ENCODE measurements around the gene RELL2. TPM values are rescaled to one million over a fixed set of nuclear protein-coding genes. Genes with fewer than 3 reads are reported as not detected.

Gene RELL2
- total RNA-seq, 1 donor from 2014 or later, result 7.8 TPM

DNA sequence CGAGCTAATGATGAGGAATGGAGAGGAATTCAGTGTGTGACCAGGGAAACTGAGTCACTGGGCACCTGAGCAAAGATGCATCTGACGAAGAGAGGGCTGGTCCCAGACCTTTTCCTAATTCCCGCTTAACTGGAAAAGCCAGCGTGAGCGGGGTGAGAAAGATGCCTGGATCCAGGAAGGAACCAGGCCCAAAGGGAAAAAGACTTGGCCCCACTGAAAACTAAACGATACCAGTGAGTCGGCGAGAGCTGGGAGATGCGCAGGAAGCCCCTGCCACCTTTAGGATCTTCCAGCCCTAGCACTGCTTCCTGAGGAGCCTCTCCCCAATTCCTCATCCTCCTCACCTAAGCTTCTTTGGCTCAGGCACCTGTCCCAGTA, 14.9 kb downstream of the RELL2 start:
- Histone ChIP-seq H3K4me3 (ENCODE audit: low read depth, low read length) (peak overlapping the region; percentile 79), H3K36me3 (ENCODE audit: control insufficient read depth, insufficient read depth, low read length) (no peaks in the 10 kb centered on the region), H3K27me3 (ENCODE audit: control insufficient read depth, insufficient read depth, low read length) (no peaks in the 10 kb centered on the region)
- no peak for DNase-seq (ENCODE audit: low read depth)
- no peak for TF ChIP-seq CTCF (IDR thresholded peaks at IDR 0.05; ENCODE audit: insufficient read depth, low read length, poor library complexity, severe bottlenecking)

DNA sequence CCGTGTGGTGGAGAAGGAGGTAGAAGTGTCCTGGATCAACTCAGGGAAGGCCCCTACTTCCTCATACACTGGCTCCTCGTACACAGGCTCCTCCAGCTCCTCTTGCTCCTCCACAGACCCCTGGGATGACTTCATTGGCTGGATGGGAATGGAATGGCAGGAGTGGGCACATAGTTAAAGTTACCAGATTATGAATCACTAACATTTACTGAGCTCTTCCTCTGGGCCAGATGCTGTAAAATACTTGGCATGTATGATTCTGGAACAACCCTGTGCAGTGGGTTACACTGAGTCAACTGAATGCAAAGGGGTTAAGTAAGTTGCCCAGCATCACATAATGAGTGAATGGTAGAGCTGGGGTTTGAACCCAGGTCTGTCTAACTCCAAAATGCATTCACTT, 17.5 kb downstream of the RELL2 start:
- TF ChIP-seq CTCF (IDR thresholded peaks at IDR 0.05; ENCODE audit: insufficient read depth, low read length, poor library complexity, severe bottlenecking), result no peak
- no peaks in the 10 kb centered on the region for H3K27me3 ChIP-seq (ENCODE audit: control insufficient read depth, insufficient read depth, low read length)
- H3K4me3 ChIP-seq (ENCODE audit: low read depth, low read length), result no peak overlapping the region
- H3K36me3 ChIP-seq (ENCODE audit: control insufficient read depth, insufficient read depth, low read length), result no peaks in the 10 kb centered on the region
- peak; percentile 42 for DNase-seq (ENCODE audit: low read depth)

- Histone ChIP-seq H3K4me3 (ENCODE audit: low read depth, low read length) (no peak overlapping the region), H3K36me3 (ENCODE audit: control insufficient read depth, insufficient read depth, low read length) (no peaks in the 10 kb centered on the region), H3K27me3 (ENCODE audit: control insufficient read depth, insufficient read depth, low read length) (no peaks in the 10 kb centered on the region)
- no peak for TF ChIP-seq CTCF (IDR thresholded peaks at IDR 0.05; ENCODE audit: insufficient read depth, low read length, poor library complexity, severe bottlenecking)
- DNase-seq (ENCODE audit: low read depth), result no peak
Observed at GRCh38 chr5:141655020-141655419, 18.2 kb downstream of the RELL2 start.

- no peak for TF ChIP-seq CTCF (IDR thresholded peaks at IDR 0.05; ENCODE audit: insufficient read depth, low read length, poor library complexity, severe bottlenecking)
- no peak for DNase-seq (ENCODE audit: low read depth)
- Histone ChIP-seq H3K36me3 (ENCODE audit: control insufficient read depth, insufficient read depth, low read length) (no peaks in the 10 kb centered on the region), H3K4me3 (ENCODE audit: low read depth, low read length) (no peak overlapping the region), H3K27me3 (ENCODE audit: control insufficient read depth, insufficient read depth, low read length) (no peaks in the 10 kb centered on the region)
Observed at GRCh38 chr5:141656396-141656795, 19.6 kb downstream of the RELL2 start.

GRCh38 chr5:141657404-141657803, 20.6 kb downstream of the RELL2 start:
- H3K4me3 ChIP-seq (ENCODE audit: low read depth, low read length), result no peak overlapping the region
- no peaks in the 10 kb centered on the region for H3K27me3 ChIP-seq (ENCODE audit: control insufficient read depth, insufficient read depth, low read length)
- DNase-seq (ENCODE audit: low read depth), result no peak
- TF ChIP-seq CTCF (IDR thresholded peaks at IDR 0.05; ENCODE audit: insufficient read depth, low read length, poor library complexity, severe bottlenecking), result no peak
- H3K36me3 ChIP-seq (ENCODE audit: control insufficient read depth, insufficient read depth, low read length), result no peaks in the 10 kb centered on the region

DNA sequence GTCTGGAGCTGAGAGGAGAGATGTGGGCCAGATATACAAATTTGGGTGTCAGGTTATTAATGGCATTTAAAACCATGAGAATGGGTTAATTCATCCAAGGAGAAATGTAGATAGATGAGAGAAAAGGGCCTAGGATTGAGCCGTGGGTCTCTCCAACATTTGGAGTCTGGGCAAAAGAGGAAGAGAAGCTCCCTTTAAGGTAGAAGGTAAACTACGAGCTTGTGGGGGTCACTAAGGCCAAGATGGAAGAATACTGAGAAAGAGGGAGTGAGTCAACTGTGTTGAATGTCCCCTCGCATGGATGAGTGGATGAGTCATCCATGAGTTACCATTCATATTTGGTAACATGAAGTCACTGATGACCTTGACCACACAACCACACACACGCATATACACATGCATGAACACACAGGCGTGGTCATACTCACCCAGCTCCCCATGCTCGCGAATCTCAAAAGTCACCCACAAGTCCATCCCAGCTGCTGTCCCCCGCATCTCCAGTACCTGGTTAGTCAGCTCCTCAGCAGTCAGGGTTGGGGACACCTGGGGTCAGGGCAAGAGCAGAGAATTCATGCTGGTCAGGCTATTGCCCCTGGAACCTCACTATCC, 21.2 kb downstream of the RELL2 start:
- H3K36me3 ChIP-seq (ENCODE audit: control insufficient read depth, insufficient read depth, low read length), result no peaks in the 10 kb centered on the region
- H3K4me3 ChIP-seq (ENCODE audit: low read depth, low read length), result no peak overlapping the region
- TF ChIP-seq CTCF (IDR thresholded peaks at IDR 0.05; ENCODE audit: insufficient read depth, low read length, poor library complexity, severe bottlenecking), result no peak
- H3K27me3 ChIP-seq (ENCODE audit: control insufficient read depth, insufficient read depth, low read length), result no peaks in the 10 kb centered on the region
- peak; percentile 78 for DNase-seq (ENCODE audit: low read depth)

Measured in kidney epithelial cell (primary cell).